Epithelial cell of prostate (primary cell): ENCODE measurements around the gene TCEAL1.
"Not testable (repeated sequence)": the region's sequence is repeated elsewhere in the genome, so short reads cannot be mapped to it uniquely, and the experiment has no call there.

Experiments used
- DNase-seq: peaks from one replicate; pipeline ENCODE4 v3.0.0-alpha.2; 2011; ENCODE audit warnings: low read depth, low spot score
- H3K27ac ChIP-seq: fragments of 450-650 bp; 2 replicates; pipeline ENCODE4 v1.5.1; 2017; ENCODE audit warnings: mild to moderate bottlenecking

TCEAL1 gene

GRCh38 chrX:103628386-103629317 lies at the start of gene TCEAL1:
TCEAL1 (plus strand) TSS chrX:103628975; CDS start chrX:103629917, 942 bp downstream.
- DNase-seq: no peak
- peak within 1 kb of the TSS; percentile 70 for H3K27ac ChIP-seq

- no peak overlapping the region for H3K27ac ChIP-seq
- no peak for DNase-seq
Measured at GRCh38 chrX:103584596-103584995, 44.2 kb upstream of the TCEAL1 start.

GRCh38 chrX:103585411-103586313 lies 43.1 kb upstream of the TCEAL1 start, which contains the start of gene TCEAL4:
TCEAL4 (plus strand) TSS chrX:103585515; CDS start chrX:103586676, 1,161 bp downstream.
- no peak for DNase-seq
- peak within 1 kb of the TSS; percentile 37 for H3K27ac ChIP-seq

- H3K27ac ChIP-seq: peak overlapping the region; percentile 37
- no peak for DNase-seq
Measured at GRCh38 chrX:103586314-103586646, 42.5 kb upstream of the TCEAL1 start.

GRCh38 chrX:103586659-103587058 lies 42.1 kb upstream of the TCEAL1 start:
- DNase-seq: no peak
- H3K27ac ChIP-seq: no peak overlapping the region

GRCh38 chrX:103592295-103592694 lies 36.5 kb upstream of the TCEAL1 start:
- not testable (repeated sequence) for H3K27ac ChIP-seq, DNase-seq

- H3K27ac ChIP-seq, DNase-seq: not testable (repeated sequence)
Measured at GRCh38 chrX:103595202-103595601, 33.6 kb upstream of the TCEAL1 start.

GRCh38 chrX:103607364-103608305 lies 21.1 kb upstream of the TCEAL1 start, which contains the start of gene TCEAL3:
TCEAL3 (plus strand) TSS chrX:103607963; CDS start chrX:103609065, 1,102 bp downstream.
- peak within 1 kb of the TSS; percentile 39 for H3K27ac ChIP-seq
- no peak for DNase-seq

GRCh38 chrX:103608306-103608963 lies 20.3 kb upstream of the TCEAL1 start:
- H3K27ac ChIP-seq: peak overlapping the region; percentile 39
- DNase-seq: no peak

- DNase-seq: no peak
- no peak overlapping the region for H3K27ac ChIP-seq
Measured at GRCh38 chrX:103610282-103610681, 18.5 kb upstream of the TCEAL1 start.

GRCh38 chrX:103613362-103613890 lies 15.3 kb upstream of the TCEAL1 start:
- DNase-seq: no peak
- no peak overlapping the region for H3K27ac ChIP-seq

GRCh38 chrX:103614999-103615398 lies 13.8 kb upstream of the TCEAL1 start:
- DNase-seq: no peak
- peak overlapping the region; percentile 46 for H3K27ac ChIP-seq

GRCh38 chrX:103615781-103616371 lies 12.9 kb upstream of the TCEAL1 start:
- H3K27ac ChIP-seq: peak overlapping the region; percentile 46
- DNase-seq: no peak

- no peak overlapping the region for H3K27ac ChIP-seq
- DNase-seq: no peak
Measured at GRCh38 chrX:103616676-103617186, 12.0 kb upstream of the TCEAL1 start.

- no peak for DNase-seq
- peak overlapping the region; percentile 11 for H3K27ac ChIP-seq
Measured at GRCh38 chrX:103624111-103624510, 4.7 kb upstream of the TCEAL1 start.

GRCh38 chrX:103626855-103627254 lies 1.9 kb upstream of the TCEAL1 start:
- H3K27ac ChIP-seq: peak overlapping the region; percentile 51
- peak; percentile 18 for DNase-seq

- no peak for DNase-seq
- H3K27ac ChIP-seq: peak overlapping the region; percentile 70
Measured at GRCh38 chrX:103629318-103630170, 769 bp downstream of the TCEAL1 start.
